Hepatocyte (in vitro differentiated cells): ENCODE measurements around the gene AOAH. TPM values are rescaled to one million over a fixed set of nuclear protein-coding genes. Genes with fewer than 3 reads are reported as not detected.
"Not testable (repeated sequence)": the region's sequence is repeated elsewhere in the genome, so short reads cannot be mapped to it uniquely, and the experiment has no call there.

Experiments
- DNase-seq: peaks from one replicate; pipeline ENCODE4 v3.0.0-alpha.2; 2016; ENCODE audit warnings: low spot score
- H2AFZ ChIP-seq: fragments of 200-600 bp; sonication (generic); 2 replicates; pipeline ENCODE4 v1.6.0; 2016; ENCODE audit warnings: antibody characterized with exemption, mild to moderate bottlenecking
- H3K27ac ChIP-seq: fragments of 200-600 bp; sonication (generic); 2 replicates; pipeline ENCODE4 v1.5.1; 2016; ENCODE audit warnings: mild to moderate bottlenecking
- H3K27me3 ChIP-seq: fragments of 200-600 bp; sonication (generic); 2 replicates; pipeline ENCODE4 v1.6.1; 2016
- H3K36me3 ChIP-seq: fragments of 200-600 bp; sonication (generic); replicated peaks from 2 replicates; pipeline ENCODE4 v1.5.1; 2016; ENCODE audit warnings: low read depth; ENCODE audit not compliant: insufficient read depth
- H3K4me1 ChIP-seq: fragments of 200-600 bp; sonication (generic); 2 replicates; pipeline ENCODE4 v1.5.1; 2016; ENCODE audit warnings: mild to moderate bottlenecking, moderate library complexity; ENCODE audit not compliant: insufficient read depth
- H3K4me2 ChIP-seq: fragments of 200-600 bp; sonication (generic); 2 replicates; pipeline ENCODE4 v1.6.0; 2016
- H3K4me3 ChIP-seq: fragments of 200-600 bp; sonication (generic); 2 replicates; pipeline ENCODE4 v1.5.1; 2016; ENCODE audit warnings: mild to moderate bottlenecking
- H3K79me2 ChIP-seq: fragments of 200-600 bp; sonication (generic); 2 replicates; pipeline ENCODE4 v1.6.0; 2017; ENCODE audit warnings: mild to moderate bottlenecking
- H3K9me2 ChIP-seq: fragments of 200-600 bp; sonication (generic); replicated peaks from 2 replicates; pipeline ENCODE4 v1.6.0; 2017; ENCODE audit warnings: mild to moderate bottlenecking; ENCODE audit not compliant: insufficient read depth
- H3K9me3 ChIP-seq: fragments of 200-600 bp; sonication (generic); 2 replicates; pipeline ENCODE4 v1.5.1; 2016; ENCODE audit warnings: low read depth, mild to moderate bottlenecking
- H4K20me1 ChIP-seq: fragments of 200-600 bp; sonication (generic); 2 replicates; pipeline ENCODE4 v1.6.0; 2016; ENCODE audit warnings: mild to moderate bottlenecking; ENCODE audit not compliant: insufficient read depth, poor library complexity, severe bottlenecking
- CTCF ChIP-seq: fragments of 200-600 bp; sonication (generic); IDR thresholded peaks from 2 replicates; pipeline ENCODE4 v1.5.1; 2016; ENCODE audit warnings: antibody characterized with exemption, mild to moderate bottlenecking; ENCODE audit not compliant: poor library complexity
- EZH2 ChIP-seq: fragments of 200-600 bp; sonication (generic); IDR thresholded peaks from 2 replicates; pipeline ENCODE4 v1.6.1; 2016; ENCODE audit warnings: antibody characterized with exemption, mild to moderate bottlenecking, borderline replicate concordance
- EZH2phosphoT487 ChIP-seq: fragments of 200-600 bp; sonication (generic); IDR thresholded peaks from one replicate; pipeline ENCODE4 v1.6.1; 2018; ENCODE audit warnings: antibody characterized with exemption, mild to moderate bottlenecking, low read depth, moderate library complexity; ENCODE audit not compliant: unreplicated experiment, severe bottlenecking
- WGBS: methylation state at CpG from one replicate; pipeline ENCODE4 v1.1.6; 2016; ENCODE audit warnings: low lambda C conversion rate; ENCODE audit errors: missing lambda C conversion rate; 5-methylcytosine and 5-hydroxymethylcytosine counted together
- polyA plus RNA-seq: library from polyadenylated mRNA; unstranded; fragments of >200 nt; fragmentation: Nextera tagmentation; extraction: Ambion mirVana; gene quantifications from 2 replicates; pipeline ENCODE4 v1.2.1, GENCODE V29; 2016
- total RNA-seq: library from RNA; depleted of rRNA; stranded (reverse); fragments of >200 nt; gene quantifications from 2 replicates; pipeline ENCODE4 v1.2.3, GENCODE V29; 2014

AOAH gene
- total and polyA plus RNA-seq, 2 experiments from 2014 or later: 2.4 to 3.9 TPM

GRCh38 chr7:36487756-36488336, 236.4 kb downstream of the AOAH start:
- Histone ChIP-seq H4K20me1 (no peaks in the 10 kb centered on the region), H3K79me2 (no peaks in the 10 kb centered on the region), H3K9me2 (no peaks in the 10 kb centered on the region), H2AFZ (no peak overlapping the region), H3K4me1 (peaks cover 7% of the 10 kb centered on the region), H3K4me2 (no peak overlapping the region), H3K9me3 (no peaks in the 10 kb centered on the region), H3K27me3 (no peaks in the 10 kb centered on the region), H3K4me3 (no peak overlapping the region), H3K36me3 (no peaks in the 10 kb centered on the region), H3K27ac (no peak overlapping the region)
- TF ChIP-seq CTCF: peak; percentile 94
- no peak for TF ChIP-seq EZH2
- 39% methylated on average over 4 of the region's 4 CpGs for whole genome bisulfite sequencing
- DNase-seq: peak; percentile 69

GRCh38 chr7:36486336-36486735, 238.0 kb downstream of the AOAH start:
- H4K20me1 ChIP-seq: no peaks in the 10 kb centered on the region
- no peak overlapping the region for H3K27ac ChIP-seq
- H3K9me2 ChIP-seq: no peaks in the 10 kb centered on the region
- no peak overlapping the region for H3K4me2 ChIP-seq
- H2AFZ ChIP-seq: no peak overlapping the region
- H3K79me2 ChIP-seq: no peaks in the 10 kb centered on the region
- no peaks in the 10 kb centered on the region for H3K9me3 ChIP-seq
- H3K27me3 ChIP-seq: no peaks in the 10 kb centered on the region
- TF ChIP-seq EZH2phosphoT487 (no peak), EZH2 (no peak), CTCF (no peak)
- H3K36me3 ChIP-seq: no peaks in the 10 kb centered on the region
- no peak for DNase-seq
- peaks cover 7% of the 10 kb centered on the region for H3K4me1 ChIP-seq
- H3K4me3 ChIP-seq: no peak overlapping the region
- 90% methylated on average over 4 of the region's 4 CpGs for WGBS

- no peak overlapping the region for H3K27ac ChIP-seq
- no peak overlapping the region for H3K4me2 ChIP-seq
- H3K4me3 ChIP-seq: no peak overlapping the region
- no peak for DNase-seq
- H3K79me2 ChIP-seq: no peaks in the 10 kb centered on the region
- no peaks in the 10 kb centered on the region for H3K9me2 ChIP-seq
- no peak overlapping the region for H2AFZ ChIP-seq
- H3K36me3 ChIP-seq: no peaks in the 10 kb centered on the region
- no peaks in the 10 kb centered on the region for H3K27me3 ChIP-seq
- H3K9me3 ChIP-seq: no peaks in the 10 kb centered on the region
- H3K4me1 ChIP-seq: peaks cover 7% of the 10 kb centered on the region
- H4K20me1 ChIP-seq: no peaks in the 10 kb centered on the region
- WGBS: 68% methylated on average over 8 of the region's 8 CpGs
- TF ChIP-seq EZH2phosphoT487 (no peak), CTCF (no peak), EZH2 (no peak)
Observed at GRCh38 chr7:36484265-36484664, 240.0 kb downstream of the AOAH start.

GRCh38 chr7:36483853-36484252, 240.4 kb downstream of the AOAH start:
- H3K4me3 ChIP-seq, H3K27me3 ChIP-seq, H3K9me3 ChIP-seq, H3K4me2 ChIP-seq, H3K9me2 ChIP-seq, H4K20me1 ChIP-seq, H3K4me1 ChIP-seq, H2AFZ ChIP-seq, H3K27ac ChIP-seq, H3K36me3 ChIP-seq, H3K79me2 ChIP-seq, DNase-seq: not testable (repeated sequence)
- 93% methylated on average over 4 of the region's 4 CpGs for WGBS
